Measurements from ENCODE around the gene TAF11L13.

TAF11L13 gene

GRCh38 chr5:17680737-17681136 is 48.8 kb downstream of the TAF11L13 start:
- DNase-seq, result no peak
